HG03280 (cell line): Measurements from ENCODE around the gene SELE.
"Not testable (repeated sequence)": the region's sequence is repeated elsewhere in the genome, so short reads cannot be mapped to it uniquely, and the experiment has no call there.

Source experiments
- ATAC-seq: cut with Tn5 transposase; IDR thresholded peaks from one replicate; pipeline ENCODE4 v1.9.1; 2021; ENCODE audit warnings: mild to moderate bottlenecking, moderate library complexity; ENCODE audit not compliant: unreplicated experiment

The SELE gene

DNA sequence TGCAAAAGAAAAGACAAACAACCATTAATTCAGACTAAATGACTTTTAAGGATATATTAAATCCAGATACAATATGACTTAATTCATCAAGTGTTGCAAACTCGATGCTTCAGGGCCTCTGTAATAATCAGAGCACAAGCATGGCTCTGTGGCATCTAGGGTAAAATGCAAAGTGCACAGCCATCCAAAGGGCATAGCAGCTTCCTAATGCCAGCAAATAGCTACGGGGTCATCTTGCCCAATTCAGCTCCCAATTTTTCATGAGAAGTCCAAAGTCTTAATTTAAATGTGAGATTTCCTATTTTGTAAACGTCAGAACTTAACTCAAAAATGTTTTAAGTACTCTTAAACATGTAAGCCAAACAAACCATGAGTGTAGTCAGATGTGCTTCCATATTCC is 7.9 kb downstream of the SELE start:
- no peak for ATAC-seq

GRCh38 chr1:169724168-169724567 is 9.7 kb downstream of the SELE start:
- ATAC-seq = no peak

DNA sequence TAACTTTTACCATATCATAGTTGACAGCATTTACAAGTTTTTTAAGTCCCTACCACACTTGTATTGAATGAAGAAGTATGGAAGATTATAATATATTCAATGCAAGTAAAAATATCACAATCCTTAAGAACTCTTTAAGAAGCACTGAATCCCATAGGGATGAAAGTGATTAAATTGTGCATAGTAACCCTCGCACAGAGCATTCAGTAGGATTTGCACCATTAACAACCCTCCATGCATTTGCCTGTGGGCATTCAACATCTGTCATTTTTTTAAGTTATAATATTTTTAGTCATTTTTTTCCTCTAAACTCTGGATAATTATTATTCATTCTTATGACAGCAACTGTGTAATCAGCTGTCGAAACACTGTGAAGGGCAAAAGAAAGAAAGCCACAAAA is 10.1 kb downstream of the SELE start:
- ATAC-seq = no peak

- no peak for ATAC-seq
Observed at GRCh38 chr1:169722779-169723178, 11.1 kb downstream of the SELE start.

DNA sequence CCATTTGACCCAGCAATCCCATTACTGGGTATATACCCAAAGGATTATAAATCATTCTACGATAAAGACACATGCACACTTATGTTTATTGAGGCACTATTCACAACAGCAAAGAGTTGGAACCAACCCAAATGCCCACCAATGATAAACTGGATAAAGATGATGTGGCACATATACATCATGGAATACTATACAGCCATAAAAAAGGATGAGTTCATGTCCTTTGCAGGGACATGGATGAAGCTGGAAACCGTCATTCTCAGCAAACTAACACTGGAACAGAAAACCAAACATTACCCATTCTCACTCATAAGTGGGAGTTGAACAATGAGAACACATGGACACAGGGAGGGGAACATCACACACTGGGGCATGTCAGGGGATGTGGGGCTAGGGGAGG is 18.8 kb downstream of the SELE start:
- not testable (repeated sequence) for ATAC-seq

DNA sequence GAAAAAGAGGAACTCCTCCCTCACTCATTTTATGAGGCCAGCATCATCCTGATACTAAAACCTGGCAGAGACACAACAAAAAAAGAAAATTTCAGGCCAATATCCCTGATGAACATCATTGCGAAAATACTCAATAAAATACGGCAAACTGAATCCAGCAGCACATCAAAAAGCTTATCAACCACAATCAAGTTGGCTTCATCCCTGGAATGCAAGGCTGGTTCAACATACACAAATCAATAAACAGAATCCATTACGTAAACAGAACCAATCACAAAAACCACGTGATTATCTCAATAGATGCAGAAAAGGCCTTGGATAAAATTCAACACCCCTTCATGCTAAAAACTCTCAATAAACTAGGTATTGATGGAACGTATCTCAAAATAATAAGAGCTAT is 20.8 kb downstream of the SELE start:
- ATAC-seq = not testable (repeated sequence)

DNA sequence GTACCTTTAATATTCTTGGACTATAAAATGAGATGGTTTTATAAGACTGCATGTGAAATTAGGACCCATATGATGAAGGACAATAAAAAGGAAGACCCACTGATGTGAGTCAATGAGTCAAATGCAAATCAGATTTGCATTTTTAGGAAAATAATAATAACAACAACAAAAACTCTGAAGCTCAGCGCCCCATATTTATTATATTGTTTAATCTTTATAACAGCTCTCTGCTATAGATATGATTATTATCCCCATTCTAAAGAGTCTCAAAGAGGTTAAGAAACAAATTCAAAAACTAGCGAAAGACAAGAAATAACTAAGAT is 21.6 kb downstream of the SELE start:
- no peak for ATAC-seq

DNA sequence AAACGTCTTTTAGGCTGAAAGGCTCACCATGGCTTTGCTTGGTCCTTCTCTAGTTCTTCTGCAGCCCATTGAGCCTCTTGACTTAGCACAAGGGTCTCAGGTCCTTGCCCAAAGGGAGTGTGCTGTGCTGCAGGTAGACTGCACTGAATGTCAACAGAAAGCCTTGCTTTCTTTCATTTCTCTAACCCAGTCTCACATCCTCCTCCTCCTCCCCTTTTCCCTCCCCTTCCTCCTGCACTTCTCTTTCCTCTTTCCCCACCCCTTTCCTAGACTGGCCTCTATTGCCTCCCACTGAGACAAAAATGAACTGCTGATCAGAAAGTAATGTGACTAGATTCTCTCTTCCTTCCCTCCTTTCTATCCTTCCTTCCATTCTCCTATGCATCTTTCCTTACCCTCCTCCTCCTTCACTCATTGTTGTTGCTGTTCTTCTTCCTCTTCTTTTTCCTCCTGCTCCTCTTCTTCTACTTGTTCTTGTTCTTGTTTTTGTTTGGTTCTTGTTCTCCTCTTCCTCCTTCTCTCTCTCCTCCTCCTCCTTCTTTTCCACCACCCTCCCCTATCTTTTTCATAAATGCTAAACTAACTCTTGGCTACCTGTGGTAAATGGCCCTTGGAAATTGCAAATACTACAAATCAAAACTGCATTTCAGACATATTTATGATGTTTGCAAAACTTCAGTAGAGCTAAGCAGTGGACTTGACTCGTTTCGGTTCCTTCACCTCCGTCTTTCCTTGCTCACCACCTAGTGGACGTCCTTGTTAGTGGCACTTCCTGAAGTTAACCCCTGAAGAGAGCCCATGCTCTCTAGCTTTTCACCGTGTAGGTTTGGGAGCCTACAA is 22.2 kb downstream of the SELE start, which contains the start of gene SELL:
TSS of gene SELL (minus strand) at position 152 of the 840 bp plus-strand sequence. CDS start at position 30, 122 bp downstream.
- ATAC-seq = peak; percentile 88

DNA sequence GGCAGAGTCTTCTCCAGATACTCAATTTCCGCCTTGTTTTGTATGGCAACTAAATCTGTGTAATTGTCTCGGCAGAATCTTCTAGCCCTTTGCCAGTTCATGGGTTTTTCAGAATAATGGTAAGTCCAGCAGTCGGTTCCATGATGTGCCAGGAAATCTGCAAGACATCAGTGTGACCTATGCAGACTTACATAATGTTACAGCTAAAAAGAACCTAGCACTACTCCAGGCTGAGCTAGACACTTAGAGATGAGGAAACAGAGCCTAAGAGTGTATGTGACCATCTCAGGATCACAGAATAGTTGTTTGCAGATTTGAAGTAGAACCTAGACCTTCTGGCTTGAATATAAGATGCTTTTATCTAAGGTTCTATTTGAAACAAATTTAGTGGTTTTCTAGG is 25.2 kb downstream of the SELE start:
- ATAC-seq = no peak

DNA sequence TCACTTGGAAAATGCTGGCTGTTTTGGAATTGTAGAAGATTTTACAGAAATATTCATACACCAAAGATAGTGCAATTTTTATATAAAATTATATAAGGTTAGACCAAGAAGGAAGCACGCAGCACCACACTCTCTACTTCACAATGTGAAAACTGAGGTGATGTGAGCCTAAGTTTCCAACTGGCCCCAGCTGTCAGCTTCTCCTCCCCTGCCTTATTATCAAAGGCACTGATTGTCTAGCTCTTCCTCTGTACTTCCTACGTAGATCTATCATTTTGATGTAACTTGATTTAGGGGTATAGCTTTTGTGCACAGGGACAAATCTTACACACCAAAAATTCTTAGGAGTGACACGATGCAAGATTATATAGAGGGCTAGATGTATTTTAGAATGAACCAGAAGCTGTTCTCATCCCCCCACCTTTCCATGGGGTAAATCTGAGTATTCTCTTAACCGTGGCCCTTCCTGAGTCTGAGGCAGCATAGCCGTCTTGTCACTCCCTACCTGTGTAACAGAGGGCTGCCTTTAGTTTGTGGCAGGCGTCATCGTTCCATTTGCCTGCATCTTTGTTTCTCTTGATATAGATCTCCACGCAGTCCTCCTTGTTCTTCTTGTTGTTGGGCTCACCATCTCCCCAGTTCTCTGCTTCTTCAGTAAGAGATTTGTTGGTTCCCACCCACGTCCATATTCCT is 25.8 kb downstream of the SELE start:
- no peak for ATAC-seq

- no peak for ATAC-seq
Observed at GRCh38 chr1:169704797-169705196, 29.1 kb downstream of the SELE start.

DNA sequence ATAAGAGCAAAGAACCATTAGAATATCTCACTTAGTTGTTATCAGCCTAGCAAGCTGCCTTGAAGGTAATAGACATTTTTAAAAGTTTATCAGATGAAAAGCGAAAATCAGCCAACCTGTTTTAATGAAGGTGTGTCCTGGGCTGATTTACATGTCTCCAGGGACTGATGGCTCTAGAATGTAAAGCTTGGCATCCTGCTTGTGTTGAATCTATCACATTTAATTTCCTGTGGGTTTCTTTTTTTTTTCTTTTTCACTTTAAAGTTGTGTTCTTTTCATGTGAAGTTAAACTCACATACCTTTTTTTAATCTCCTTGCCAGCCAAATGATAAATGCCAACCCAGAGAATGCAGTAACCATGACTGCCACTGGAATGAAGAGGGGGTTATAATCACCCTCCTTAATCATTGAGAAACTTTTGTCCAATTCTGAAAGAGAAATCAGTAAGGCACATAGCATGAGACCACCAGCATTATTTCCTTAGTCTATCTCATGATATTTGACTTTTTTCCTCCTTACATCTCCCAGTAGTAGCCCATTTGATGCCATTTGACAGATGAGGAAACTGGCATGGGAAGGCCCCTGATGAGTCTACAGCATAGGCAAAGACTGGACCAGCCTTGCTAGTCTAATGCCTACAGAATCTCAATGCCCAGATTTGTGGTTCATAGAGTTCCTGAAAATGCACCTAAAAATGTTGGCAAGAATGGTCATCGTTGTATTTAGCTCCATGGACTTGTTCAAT is 32.4 kb downstream of the SELE start:
- ATAC-seq = no peak

DNA sequence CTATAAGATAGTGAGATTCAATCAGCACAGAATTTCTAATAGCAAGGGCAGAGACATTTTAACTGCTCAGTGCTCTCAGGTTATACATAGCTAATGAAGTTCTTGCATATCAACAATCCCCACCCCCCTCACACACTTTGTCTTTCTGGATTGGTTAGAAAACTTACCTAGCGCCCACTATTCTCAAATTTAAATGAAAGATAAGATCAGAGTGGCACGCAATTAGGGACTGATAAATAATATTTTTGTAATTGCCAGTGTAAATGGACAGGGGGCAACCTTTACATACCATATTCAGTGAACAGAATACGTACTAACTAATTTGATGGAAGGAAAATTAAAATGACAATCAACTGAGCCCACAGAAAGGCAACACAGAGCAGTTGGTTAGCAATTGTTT is 34.2 kb downstream of the SELE start:
- no peak for ATAC-seq

- no peak for ATAC-seq
Observed at GRCh38 chr1:169698976-169699375, 34.9 kb downstream of the SELE start.

- ATAC-seq = no peak
Observed at GRCh38 chr1:169697755-169698154, 36.1 kb downstream of the SELE start.

GRCh38 chr1:169696273-169697100 is 37.4 kb downstream of the SELE start:
- ATAC-seq = no peak

- ATAC-seq = no peak
Observed at GRCh38 chr1:169694304-169695075, 39.4 kb downstream of the SELE start.

- ATAC-seq = peak; percentile 33
Observed at GRCh38 chr1:169692756-169693460, 41.0 kb downstream of the SELE start.

DNA sequence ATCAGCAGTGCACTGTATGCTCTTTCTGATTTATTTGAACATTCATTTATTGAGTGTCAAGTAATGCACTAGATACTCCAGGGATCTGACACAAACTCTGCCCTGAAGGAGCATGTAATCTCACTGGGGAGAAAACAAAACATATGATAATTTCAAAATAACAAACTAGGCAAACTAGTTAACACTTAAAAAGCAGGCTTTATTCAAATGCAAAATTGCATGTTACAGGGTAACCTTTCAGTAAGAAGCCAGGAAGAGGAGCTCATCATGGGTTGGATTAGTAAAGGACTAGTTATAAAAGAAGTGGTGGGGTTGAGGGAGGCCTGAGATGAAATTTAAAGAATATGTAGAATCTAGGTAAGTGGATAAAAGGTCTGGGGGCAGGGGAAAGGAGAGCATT is 43.4 kb downstream of the SELE start:
- no peak for ATAC-seq
